Upper lobe of left lung (tissue), 6 donors: ENCODE results near the gene TRIM29. TPM values are rescaled to one million over a fixed set of nuclear protein-coding genes. Genes with fewer than 3 reads are reported as not detected.

Experiments used
- ATAC-seq, 2 donors: fragments of 200-7000 bp; cut with Tn5 transposase; one replicate each; pipeline ENCODE4 v1.9.1; 2022; ENCODE audit warnings: mild to moderate bottlenecking in 2 of 2, moderate library complexity in 2 of 2; ENCODE audit not compliant: low FRiP score in 2 of 2
- DNase-seq, 2 donors: peaks; one replicate each; pipeline ENCODE4 v3.0.0-alpha.2; 2019 to 2020
- H3K27ac ChIP-seq, 4 donors: fragments of 200-600 bp; sonication (generic); one replicate each; pipeline ENCODE4 v1.5.1; 2016 to 2019
- H3K27me3 ChIP-seq, 4 donors: fragments of 200-600 bp; sonication (generic); one replicate each; pipeline ENCODE4 v1.5.1; 2017 to 2019
- H3K36me3 ChIP-seq, 4 donors: fragments of 200-600 bp; sonication (generic); one replicate each; pipeline ENCODE4 v1.5.1; 2016 to 2019
- H3K4me1 ChIP-seq, 4 donors: fragments of 200-600 bp; sonication (generic); one replicate each; pipeline ENCODE4 v1.5.1; 2018 to 2019
- H3K4me3 ChIP-seq, 4 donors: fragments of 200-600 bp; sonication (generic); one replicate each; pipeline ENCODE4 v1.5.1; 2017 to 2019; ENCODE audit warnings: mild to moderate bottlenecking in 2 of 4, moderate library complexity in 1 of 4
- H3K9me3 ChIP-seq, 4 donors: fragments of 200-600 bp; sonication (generic); one replicate each; pipeline ENCODE4 v1.5.1; 2018 to 2019
- EP300 ChIP-seq, 4 donors: sonication (generic); formaldehyde crosslinking; IDR thresholded peaks; one replicate each; pipeline ENCODE4 v1.5.1; 2017; ENCODE audit warnings: antibody characterized with exemption in 4 of 4, control low read depth in 2 of 4
- POLR2A ChIP-seq, 4 donors: fragments of 450-650 bp; IDR thresholded peaks; one replicate each; pipeline ENCODE4 v1.5.1; 2016 to 2017; ENCODE audit warnings: antibody characterized with exemption in 4 of 4, mild to moderate bottlenecking in 2 of 4
- POLR2AphosphoS5 ChIP-seq, 2 donors: sonication (generic); formaldehyde crosslinking; IDR thresholded peaks; one replicate each; pipeline ENCODE4 v1.5.1; 2017; ENCODE audit warnings: antibody characterized with exemption in 2 of 2
- WGBS, 2 donors: methylation state at CpG; one replicate each; pipeline ENCODE4 v1.1.5; 2017 to 2018; 5-methylcytosine and 5-hydroxymethylcytosine counted together
- total RNA-seq, 6 donors: library from RNA; depleted of rRNA in 4 of 6; stranded (reverse); fragments of >200 nt in 4 of 6; gene quantifications; one replicate each; pipeline versions ENCODE4 v1.1.0 to v1.2.1, GENCODE V29; 2016 to 2021
- TF ChIP-seq, protein P1 (sequence below), 6 experiments: fragments of 450-650 bp in 4 of 6; fragments of 200-600 bp in 2 of 6; sonication (generic) in 2 of 6; IDR thresholded peaks; one replicate each; pipeline ENCODE4 v1.5.1; 2016 to 2019; ENCODE audit warnings: antibody characterized with exemption in 6 of 6
- donor health status: DM: no; HTN: no; CAD: no; lungs with moderate emphysema.
- donor health status: DM: no; HTN: yes; CAD: no; lungs with severe emphysema.

Gene TRIM29
- total RNA-seq, 6 donors from 2014 or later, result 2.3 to 36.7 (median 8.4) TPM

DNA sequence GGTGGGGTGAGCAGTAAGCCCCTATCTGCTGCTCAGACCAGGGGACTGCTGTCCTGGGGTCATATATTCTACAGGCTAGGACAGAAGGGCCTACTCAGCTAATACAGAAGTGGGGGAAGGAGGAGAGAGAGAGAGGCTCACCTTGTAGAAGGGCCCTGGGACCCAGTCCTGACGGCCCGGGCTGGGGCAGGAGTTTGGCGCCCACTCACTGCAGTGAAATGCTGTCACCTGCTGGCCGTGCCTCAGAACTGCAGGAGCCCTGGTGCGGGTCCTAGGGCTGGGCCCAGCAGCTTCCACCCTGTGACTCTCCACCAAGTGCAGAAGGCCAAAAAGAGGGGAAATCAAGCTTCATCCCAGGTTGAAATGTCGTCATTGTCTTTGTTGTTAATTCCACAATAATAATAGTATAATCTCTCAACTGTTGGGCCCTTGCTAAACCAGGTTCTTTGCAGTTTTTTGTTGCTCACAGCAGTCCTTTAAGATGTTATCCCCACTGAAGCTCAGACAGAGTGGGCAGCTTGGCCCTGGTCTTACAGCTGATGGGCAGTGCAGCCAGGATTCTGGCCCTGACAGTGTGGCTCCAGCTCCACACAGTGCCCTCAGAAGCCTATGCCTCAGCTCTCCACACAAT, 29.6 kb downstream of the TRIM29 start:
- H3K4me1 ChIP-seq, result no peaks in the 10 kb centered on the region

DNA sequence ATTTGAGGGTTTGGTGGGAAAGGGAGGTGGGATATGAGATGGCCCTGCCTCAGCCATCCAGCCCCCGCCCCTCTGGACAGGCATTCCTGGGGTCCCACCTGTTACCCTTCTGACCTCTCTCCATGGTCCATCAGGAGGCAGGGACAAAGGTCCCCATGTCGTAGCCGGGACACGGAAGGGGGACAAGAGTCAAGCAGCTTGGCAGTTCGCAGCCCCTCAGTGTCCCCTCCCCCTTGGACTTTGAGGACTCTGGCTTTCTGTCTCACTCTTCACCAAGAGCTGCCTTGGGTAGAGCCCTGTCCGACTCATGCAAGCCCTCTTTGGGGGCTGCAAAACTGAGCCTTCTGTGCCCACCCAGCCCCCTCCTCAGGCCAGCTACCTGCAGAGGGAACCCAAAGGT, 30.2 kb downstream of the TRIM29 start:
- Histone ChIP-seq H3K4me1 (no peaks in the 10 kb centered on the region), H3K36me3 (no peaks in the 10 kb centered on the region), H3K9me3 (no peaks in the 10 kb centered on the region), H3K27me3 (no peaks in the 10 kb centered on the region), H3K27ac (no peak overlapping the region), H3K4me3 (no peak overlapping the region)
- WGBS, 2 donors, result 62% methylated on average over 6 of the region's 6 CpGs; no CpG with 5 or more reads in 1 of the 2 donors
- ATAC-seq (no peak), DNase-seq (no peak)
- TF ChIP-seq, protein P1, sequence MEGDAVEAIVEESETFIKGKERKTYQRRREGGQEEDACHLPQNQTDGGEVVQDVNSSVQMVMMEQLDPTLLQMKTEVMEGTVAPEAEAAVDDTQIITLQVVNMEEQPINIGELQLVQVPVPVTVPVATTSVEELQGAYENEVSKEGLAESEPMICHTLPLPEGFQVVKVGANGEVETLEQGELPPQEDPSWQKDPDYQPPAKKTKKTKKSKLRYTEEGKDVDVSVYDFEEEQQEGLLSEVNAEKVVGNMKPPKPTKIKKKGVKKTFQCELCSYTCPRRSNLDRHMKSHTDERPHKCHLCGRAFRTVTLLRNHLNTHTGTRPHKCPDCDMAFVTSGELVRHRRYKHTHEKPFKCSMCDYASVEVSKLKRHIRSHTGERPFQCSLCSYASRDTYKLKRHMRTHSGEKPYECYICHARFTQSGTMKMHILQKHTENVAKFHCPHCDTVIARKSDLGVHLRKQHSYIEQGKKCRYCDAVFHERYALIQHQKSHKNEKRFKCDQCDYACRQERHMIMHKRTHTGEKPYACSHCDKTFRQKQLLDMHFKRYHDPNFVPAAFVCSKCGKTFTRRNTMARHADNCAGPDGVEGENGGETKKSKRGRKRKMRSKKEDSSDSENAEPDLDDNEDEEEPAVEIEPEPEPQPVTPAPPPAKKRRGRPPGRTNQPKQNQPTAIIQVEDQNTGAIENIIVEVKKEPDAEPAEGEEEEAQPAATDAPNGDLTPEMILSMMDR (IDR thresholded peaks at IDR 0.05), result no peak
- TF ChIP-seq POLR2AphosphoS5 (IDR thresholded peaks at IDR 0.05) (no peak), POLR2A (IDR thresholded peaks at IDR 0.05) (no peak), EP300 (IDR thresholded peaks at IDR 0.05) (no peak)

More for the DNA sequence above, 29.6 kb downstream of the TRIM29 start:
- DNase-seq (peak; percentile 64 to 82), ATAC-seq (peak; percentile 79 to 88)
- Histone ChIP-seq H3K9me3 (no peaks in the 10 kb centered on the region), H3K36me3 (no peaks in the 10 kb centered on the region), H3K4me3 (no peak overlapping the region), H3K27me3 (no peaks in the 10 kb centered on the region), H3K27ac (no peak overlapping the region)
- TF ChIP-seq, protein P1 (IDR thresholded peaks at IDR 0.05), result peak; percentile 85 to 99 (median 96)
- no peak for TF ChIP-seq POLR2A (IDR thresholded peaks at IDR 0.05)
- 0 to 5% methylated on average over 6 of the region's 6 CpGs for WGBS, 2 donors

DNA sequence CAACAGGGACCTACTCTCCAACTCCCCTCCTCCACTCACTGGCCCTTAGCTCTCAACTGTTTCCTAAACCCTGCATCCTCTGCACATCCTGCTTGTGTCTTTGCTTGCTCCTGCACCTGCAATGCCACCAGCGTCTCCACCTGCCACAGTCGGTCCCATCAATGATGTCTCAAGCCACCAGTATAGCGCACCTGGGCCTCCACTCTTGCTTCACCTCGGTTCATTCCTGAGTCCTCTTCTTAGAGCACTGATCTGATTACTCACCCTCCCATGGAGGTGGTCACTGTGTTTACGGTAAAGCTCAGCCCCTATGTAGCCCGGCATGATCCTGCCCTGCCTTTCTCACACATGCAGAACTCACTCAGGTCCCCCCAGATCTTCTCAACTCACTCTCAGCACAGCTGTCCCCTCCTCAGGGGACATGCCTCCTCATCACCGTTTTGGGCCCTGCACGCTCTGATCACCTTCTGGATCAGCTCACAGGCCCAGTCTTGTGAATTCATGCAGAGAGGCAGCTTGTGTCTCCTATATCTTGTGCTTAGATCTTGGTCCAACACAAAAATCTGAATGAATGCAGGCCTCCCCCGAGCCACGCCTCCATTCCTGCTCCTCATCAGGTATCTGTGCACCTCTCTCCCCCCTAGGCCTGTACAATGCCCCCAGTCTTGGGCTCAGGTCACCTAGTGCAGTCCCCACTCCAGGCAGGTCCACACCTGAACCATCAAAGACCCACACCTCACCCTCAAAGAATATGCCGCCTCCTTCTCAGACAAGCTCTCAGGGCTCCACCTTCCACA, 31.4 kb downstream of the TRIM29 start:
- no peaks in the 10 kb centered on the region for H3K9me3 ChIP-seq
- H3K27ac ChIP-seq, result no peak overlapping the region
- no peaks in the 10 kb centered on the region for H3K4me1 ChIP-seq
- no peaks in the 10 kb centered on the region for H3K27me3 ChIP-seq
- no peak for TF ChIP-seq EP300 (IDR thresholded peaks at IDR 0.05)
- TF ChIP-seq, protein P1 (IDR thresholded peaks at IDR 0.05), result no peak
- no peak for TF ChIP-seq POLR2A (IDR thresholded peaks at IDR 0.05)
- no peak for TF ChIP-seq POLR2AphosphoS5 (IDR thresholded peaks at IDR 0.05)
- WGBS, 2 donors, result 77 to 82% methylated on average over 11 of the region's 11 CpGs
- no peaks in the 10 kb centered on the region for H3K36me3 ChIP-seq
- ATAC-seq (no peak), DNase-seq (no peak)
- H3K4me3 ChIP-seq, result no peak overlapping the region

DNA sequence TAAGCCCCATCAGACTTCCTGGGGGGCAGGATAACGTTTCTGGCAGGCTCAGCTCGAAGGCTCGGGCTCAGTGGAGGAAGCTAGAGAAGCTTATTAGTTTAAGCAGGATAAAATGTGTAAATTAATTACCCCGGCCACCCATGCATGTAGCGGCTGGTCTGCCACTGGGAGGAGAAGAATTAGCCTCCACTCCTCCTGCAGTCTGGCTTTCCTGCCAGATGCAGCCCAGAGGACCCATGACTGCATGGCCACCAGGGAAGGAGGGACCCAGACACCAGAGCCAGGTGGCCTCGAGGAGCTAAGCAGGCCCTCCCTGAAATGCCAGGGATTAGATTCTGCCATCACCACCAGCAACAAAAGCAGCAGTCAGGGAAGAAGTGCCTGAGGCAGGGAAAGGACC, 32.3 kb downstream of the TRIM29 start:
- H3K4me1 ChIP-seq, result no peaks in the 10 kb centered on the region
- H3K27ac ChIP-seq, result no peak overlapping the region
- 60% methylated on average over 6 of the region's 6 CpGs; no CpG with 5 or more reads in 1 of the 2 donors for WGBS, 2 donors
- no peaks in the 10 kb centered on the region for H3K27me3 ChIP-seq
- H3K36me3 ChIP-seq, result no peaks in the 10 kb centered on the region
- no peak for TF ChIP-seq EP300 (IDR thresholded peaks at IDR 0.05)
- TF ChIP-seq POLR2AphosphoS5 (IDR thresholded peaks at IDR 0.05), result no peak
- no peak for TF ChIP-seq POLR2A (IDR thresholded peaks at IDR 0.05)
- TF ChIP-seq, protein P1 (IDR thresholded peaks at IDR 0.05), result no peak
- H3K4me3 ChIP-seq, result no peak overlapping the region
- no peak for ATAC-seq
- no peaks in the 10 kb centered on the region for H3K9me3 ChIP-seq
- DNase-seq, result no peak
